Stomach smooth muscle (tissue), 2 donors: ENCODE measurements around the gene FARP1.
A peak's percentile ranks its signal among the peaks of the same experiment; 100 is the strongest.

Experiments used
- H3K27ac ChIP-seq: one replicate; pipeline ENCODE4 v1.7.0; 2013; ENCODE audit warnings: mild to moderate bottlenecking, low read length, inconsistent platforms
- H3K27me3 ChIP-seq, 2 donors: one replicate each; pipeline ENCODE4 v1.7.0; 2013; ENCODE audit warnings: low read length in 2 of 2; ENCODE audit not compliant: insufficient read depth in 2 of 2, control insufficient read depth in 1 of 2
- H3K36me3 ChIP-seq, 2 donors: one replicate each; pipeline ENCODE4 v1.7.0; 2013; ENCODE audit warnings: low read length in 2 of 2; ENCODE audit not compliant: control insufficient read depth in 2 of 2, insufficient read depth in 2 of 2
- H3K4me1 ChIP-seq: one replicate; pipeline ENCODE4 v1.7.0; 2013; ENCODE audit warnings: low read length; ENCODE audit not compliant: control insufficient read depth, insufficient read depth
- H3K4me3 ChIP-seq, 2 donors: one replicate each; pipeline ENCODE4 v1.7.0; 2013; ENCODE audit warnings: low read length in 2 of 2
- H3K9ac ChIP-seq, 2 donors: one replicate each; pipeline ENCODE4 v1.7.0; 2013; ENCODE audit warnings: low read length in 2 of 2, mild to moderate bottlenecking in 1 of 2
- H3K9me3 ChIP-seq, 2 donors: one replicate each; pipeline ENCODE4 v1.7.0; 2013; ENCODE audit warnings: low read length in 2 of 2; ENCODE audit not compliant: control insufficient read depth in 2 of 2
- donor health status: healthy.
- donor health status: Pancreatic carcinoma.

Gene FARP1

GRCh38 chr13:98439896-98440295 is 297.0 kb downstream of the FARP1 start:
- Histone ChIP-seq H3K4me1 (peaks cover under 1% of the 10 kb centered on the region), H3K9ac (no peak overlapping the region), H3K4me3 (no peak overlapping the region), H3K36me3 (peaks cover 5 to 23% of the 10 kb centered on the region in 2 donors), H3K27ac (no peak overlapping the region), H3K27me3 (no peaks in the 10 kb centered on the region), H3K9me3 (no peaks in the 10 kb centered on the region)

- Histone ChIP-seq H3K4me3 (no peak overlapping the region), H3K36me3 (peaks cover 5 to 23% of the 10 kb centered on the region in 2 donors), H3K9me3 (no peaks in the 10 kb centered on the region), H3K27ac (no peak overlapping the region), H3K27me3 (no peaks in the 10 kb centered on the region), H3K4me1 (peaks cover 6% of the 10 kb centered on the region), H3K9ac (no peak overlapping the region)
Measured at GRCh38 chr13:98440390-98441055, 297.6 kb downstream of the FARP1 start.

GRCh38 chr13:98441056-98441676 is 298.3 kb downstream of the FARP1 start:
- Histone ChIP-seq H3K9ac (no peak overlapping the region), H3K27me3 (no peaks in the 10 kb centered on the region), H3K9me3 (no peaks in the 10 kb centered on the region), H3K4me1 (peaks cover 9% of the 10 kb centered on the region), H3K36me3 (peaks cover 5 to 23% of the 10 kb centered on the region in 2 donors), H3K4me3 (no peak overlapping the region), H3K27ac (no peak overlapping the region)

- peaks cover 12 to 32% of the 10 kb centered on the region in 2 donors for H3K36me3 ChIP-seq
Measured at GRCh38 chr13:98442391-98443230, 299.7 kb downstream of the FARP1 start.

GRCh38 chr13:98443329-98443728 is 300.4 kb downstream of the FARP1 start:
- peaks cover 9% of the 10 kb centered on the region for H3K4me1 ChIP-seq
- no peak overlapping the region for H3K27ac ChIP-seq
- H3K27me3 ChIP-seq = no peaks in the 10 kb centered on the region
- no peak overlapping the region for H3K9ac ChIP-seq
- no peak overlapping the region for H3K4me3 ChIP-seq
- H3K9me3 ChIP-seq = no peaks in the 10 kb centered on the region
- H3K36me3 ChIP-seq = peaks cover 16 to 37% of the 10 kb centered on the region in 2 donors

More at GRCh38 chr13:98442391-98443230, 299.7 kb downstream of the FARP1 start:
- Histone ChIP-seq H3K9ac (no peak overlapping the region), H3K9me3 (no peaks in the 10 kb centered on the region), H3K4me3 (no peak overlapping the region), H3K27ac (no peak overlapping the region), H3K27me3 (no peaks in the 10 kb centered on the region), H3K4me1 (peaks cover 9% of the 10 kb centered on the region)

GRCh38 chr13:98443800-98444325 is 301.0 kb downstream of the FARP1 start:
- Histone ChIP-seq H3K27me3 (no peaks in the 10 kb centered on the region), H3K4me3 (no peak overlapping the region), H3K9ac (no peak overlapping the region), H3K4me1 (peaks cover 9% of the 10 kb centered on the region), H3K27ac (no peak overlapping the region), H3K36me3 (peaks cover 16 to 38% of the 10 kb centered on the region in 2 donors), H3K9me3 (no peaks in the 10 kb centered on the region)

GRCh38 chr13:98444381-98444780 is 301.5 kb downstream of the FARP1 start:
- peaks cover 16 to 39% of the 10 kb centered on the region in 2 donors for H3K36me3 ChIP-seq

GRCh38 chr13:98445340-98446233 is 302.7 kb downstream of the FARP1 start:
- H3K36me3 ChIP-seq = peaks cover 11 to 33% of the 10 kb centered on the region in 2 donors

More at GRCh38 chr13:98444381-98444780, 301.5 kb downstream of the FARP1 start:
- H3K4me3 ChIP-seq = no peak overlapping the region
- peaks cover 12% of the 10 kb centered on the region for H3K4me1 ChIP-seq
- H3K27ac ChIP-seq = no peak overlapping the region
- no peaks in the 10 kb centered on the region for H3K9me3 ChIP-seq
- H3K9ac ChIP-seq = no peak overlapping the region
- H3K27me3 ChIP-seq = no peaks in the 10 kb centered on the region

GRCh38 chr13:98446234-98446621 is 303.3 kb downstream of the FARP1 start:
- H3K27me3 ChIP-seq = no peaks in the 10 kb centered on the region
- H3K9ac ChIP-seq = no peak overlapping the region
- H3K4me3 ChIP-seq = no peak overlapping the region
- no peaks in the 10 kb centered on the region for H3K9me3 ChIP-seq
- peaks cover 11 to 32% of the 10 kb centered on the region in 2 donors for H3K36me3 ChIP-seq
- peaks cover 30% of the 10 kb centered on the region for H3K4me1 ChIP-seq
- peak overlapping the region; percentile 55 for H3K27ac ChIP-seq

More at GRCh38 chr13:98445340-98446233, 302.7 kb downstream of the FARP1 start:
- H3K27me3 ChIP-seq = no peaks in the 10 kb centered on the region
- H3K4me1 ChIP-seq = peaks cover 24% of the 10 kb centered on the region
- no peak overlapping the region for H3K9ac ChIP-seq
- no peaks in the 10 kb centered on the region for H3K9me3 ChIP-seq
- H3K4me3 ChIP-seq = no peak overlapping the region
- peak overlapping the region; percentile 55 for H3K27ac ChIP-seq

- Histone ChIP-seq H3K9me3 (no peaks in the 10 kb centered on the region), H3K27me3 (no peaks in the 10 kb centered on the region), H3K9ac (no peak overlapping the region), H3K36me3 (peaks cover 11 to 37% of the 10 kb centered on the region in 2 donors), H3K4me3 (no peak overlapping the region), H3K27ac (no peak overlapping the region), H3K4me1 (peaks cover 37% of the 10 kb centered on the region)
Measured at GRCh38 chr13:98447130-98447529, 304.2 kb downstream of the FARP1 start.
